Transverse colon (tissue), 4 donors: ENCODE measurements around the gene LAMP5.

Experiments
- EP300 ChIP-seq: sonication (generic); formaldehyde crosslinking; IDR thresholded peaks from one replicate; pipeline ENCODE4 v1.6.1; 2017; ENCODE audit warnings: antibody characterized with exemption, low read depth
- POLR2A ChIP-seq: fragments of 450-650 bp; IDR thresholded peaks from one replicate; pipeline ENCODE4 v1.6.1; 2016; ENCODE audit warnings: antibody characterized with exemption, mild to moderate bottlenecking, moderate library complexity
- POLR2AphosphoS5 ChIP-seq, 3 donors: sonication (generic); formaldehyde crosslinking; IDR thresholded peaks; one replicate each; pipeline ENCODE4 v1.6.1; 2016; ENCODE audit warnings: antibody characterized with exemption in 3 of 3
- TF ChIP-seq, protein P1 (sequence below), 5 experiments: fragments of 200-600 bp in 3 of 5; fragments of 450-650 bp in 2 of 5; sonication (generic) in 3 of 5; IDR thresholded peaks; 1 replicate in 2 of 5; 2 replicates in 3 of 5; pipeline ENCODE4 v1.5.1; 2016 to 2017; ENCODE audit warnings: antibody characterized with exemption in 5 of 5, inconsistent platforms in 3 of 5, mild to moderate bottlenecking in 2 of 5, moderate library complexity in 1 of 5

- TF ChIP-seq, protein P1, sequence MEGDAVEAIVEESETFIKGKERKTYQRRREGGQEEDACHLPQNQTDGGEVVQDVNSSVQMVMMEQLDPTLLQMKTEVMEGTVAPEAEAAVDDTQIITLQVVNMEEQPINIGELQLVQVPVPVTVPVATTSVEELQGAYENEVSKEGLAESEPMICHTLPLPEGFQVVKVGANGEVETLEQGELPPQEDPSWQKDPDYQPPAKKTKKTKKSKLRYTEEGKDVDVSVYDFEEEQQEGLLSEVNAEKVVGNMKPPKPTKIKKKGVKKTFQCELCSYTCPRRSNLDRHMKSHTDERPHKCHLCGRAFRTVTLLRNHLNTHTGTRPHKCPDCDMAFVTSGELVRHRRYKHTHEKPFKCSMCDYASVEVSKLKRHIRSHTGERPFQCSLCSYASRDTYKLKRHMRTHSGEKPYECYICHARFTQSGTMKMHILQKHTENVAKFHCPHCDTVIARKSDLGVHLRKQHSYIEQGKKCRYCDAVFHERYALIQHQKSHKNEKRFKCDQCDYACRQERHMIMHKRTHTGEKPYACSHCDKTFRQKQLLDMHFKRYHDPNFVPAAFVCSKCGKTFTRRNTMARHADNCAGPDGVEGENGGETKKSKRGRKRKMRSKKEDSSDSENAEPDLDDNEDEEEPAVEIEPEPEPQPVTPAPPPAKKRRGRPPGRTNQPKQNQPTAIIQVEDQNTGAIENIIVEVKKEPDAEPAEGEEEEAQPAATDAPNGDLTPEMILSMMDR (IDR thresholded peaks at IDR 0.05) = no peak
- TF ChIP-seq POLR2A (no peak), POLR2AphosphoS5 (IDR thresholded peaks at IDR 0.05) (no peak), EP300 (no peak)
Measured at GRCh38 chr20:9495701-9496100, 18.7 kb upstream of the LAMP5 start.
